K562 (cell line): ENCODE results near the gene WNK1.

Experiments used
- ATF4 ChIP-seq: fragments of 450-650 bp; formaldehyde crosslinking; IDR thresholded peaks from 2 replicates; pipeline ENCODE4 v1.4.0; 2022; ENCODE audit warnings: mild to moderate bottlenecking, moderate library complexity
- CTCF ChIP-seq, 3 experiments: IDR thresholded peaks in 2 of 3; conservative IDR thresholded peaks in 1 of 3; 2 replicates each; pipeline ENCODE4 v1.5.1; 2011 to 2012; ENCODE audit warnings: low read length in 3 of 3, mild to moderate bottlenecking in 3 of 3, control low read depth in 2 of 3, improper control_type of control experiment in 1 of 3, inconsistent platforms in 1 of 3, low read depth in 1 of 3, mixed read lengths in 1 of 3, moderate library complexity in 1 of 3; ENCODE audit not compliant: insufficient read depth in 2 of 3
- JUND ChIP-seq, 2 experiments: IDR thresholded peaks; 2 replicates in 1 of 2; 3 replicates in 1 of 2; pipeline ENCODE4 v1.6.1; 2011; ENCODE audit warnings: borderline replicate concordance in 2 of 2, low read depth in 2 of 2, low read length in 2 of 2, improper control_type of control experiment in 1 of 2, missing biosample characterization in 1 of 2, missing genetic modification characterization in 1 of 2, missing genetic modification reagents in 1 of 2
- PML ChIP-seq: IDR thresholded peaks from 2 replicates; pipeline ENCODE4 v1.6.1; 2012; ENCODE audit warnings: low read length, inconsistent platforms
- RAD51 ChIP-seq: fragments of 450-650 bp; IDR thresholded peaks from 2 replicates; pipeline ENCODE4 v1.7.1; 2016; ENCODE audit warnings: low read depth, mild to moderate bottlenecking, borderline replicate concordance
- TCF7L2 ChIP-seq: fragments of 150-350 bp; IDR thresholded peaks from 2 replicates; pipeline ENCODE4 v1.6.1; 2016; ENCODE audit warnings: low read depth, mild to moderate bottlenecking, low read length, moderate library complexity
- YY1 ChIP-seq, 3 experiments: IDR thresholded peaks; 2 replicates each; pipeline ENCODE4 v1.6.1; 2011; ENCODE audit warnings: low read length in 2 of 3, mild to moderate bottlenecking in 2 of 3, moderate library complexity in 2 of 3, borderline replicate concordance in 1 of 3, control low read depth in 1 of 3, low read depth in 1 of 3; ENCODE audit not compliant: insufficient read depth in 3 of 3, insufficient replicate concordance in 2 of 3, control insufficient read depth in 1 of 3, insufficient read length in 1 of 3; ENCODE audit errors: extremely low read depth in 1 of 3
- TF ChIP-seq, protein P1 (sequence below): conservative IDR thresholded peaks from 2 replicates; pipeline ENCODE4 v1.6.1; 2011; ENCODE audit warnings: low read depth, mild to moderate bottlenecking, low read length; ENCODE audit not compliant: control insufficient read depth
- TF ChIP-seq, protein P2 (sequence below): sonication (generic); formaldehyde crosslinking; IDR thresholded peaks from 2 replicates; pipeline ENCODE4 v1.5.0; 2020; ENCODE audit warnings: missing genetic modification reagents

DNA sequence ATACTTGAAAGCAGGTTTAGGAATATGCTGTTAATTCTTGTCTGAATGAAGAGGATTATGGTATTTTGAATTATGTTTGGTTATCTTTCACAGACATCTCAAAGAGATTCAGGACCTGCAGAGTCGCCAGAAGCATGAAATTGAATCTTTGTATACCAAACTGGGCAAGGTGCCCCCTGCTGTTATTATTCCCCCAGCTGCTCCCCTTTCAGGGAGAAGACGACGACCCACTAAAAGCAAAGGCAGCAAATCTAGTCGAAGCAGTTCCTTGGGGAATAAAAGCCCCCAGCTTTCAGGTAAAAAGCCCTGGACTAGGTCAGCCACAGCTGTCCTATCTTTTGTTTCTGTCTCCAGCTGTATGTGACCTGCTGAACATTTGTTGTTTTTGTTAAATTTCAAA lies 145.0 kb downstream of the WNK1 start:
- TF ChIP-seq, protein P1, sequence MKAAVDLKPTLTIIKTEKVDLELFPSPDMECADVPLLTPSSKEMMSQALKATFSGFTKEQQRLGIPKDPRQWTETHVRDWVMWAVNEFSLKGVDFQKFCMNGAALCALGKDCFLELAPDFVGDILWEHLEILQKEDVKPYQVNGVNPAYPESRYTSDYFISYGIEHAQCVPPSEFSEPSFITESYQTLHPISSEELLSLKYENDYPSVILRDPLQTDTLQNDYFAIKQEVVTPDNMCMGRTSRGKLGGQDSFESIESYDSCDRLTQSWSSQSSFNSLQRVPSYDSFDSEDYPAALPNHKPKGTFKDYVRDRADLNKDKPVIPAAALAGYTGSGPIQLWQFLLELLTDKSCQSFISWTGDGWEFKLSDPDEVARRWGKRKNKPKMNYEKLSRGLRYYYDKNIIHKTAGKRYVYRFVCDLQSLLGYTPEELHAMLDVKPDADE = no peak
- TF ChIP-seq JUND (IDR thresholded peaks at IDR 0.05; ENCODE audit: borderline replicate concordance, low read depth, low read length) (no peak), JUND (tag; IDR thresholded peaks at IDR 0.05; ENCODE audit: borderline replicate concordance, low read depth, low read length) (no peak), YY1 (IDR thresholded peaks at IDR 0.05; ENCODE audit: borderline replicate concordance in 1 of 3, control insufficient read depth in 1 of 3, extremely low read depth in 1 of 3, insufficient read depth in 3 of 3, insufficient read length in 1 of 3, insufficient replicate concordance in 2 of 3, low read depth in 1 of 3, low read length in 2 of 3) (no peak), CTCF (IDR thresholded peaks at IDR 0.05 in 2 of 3, conservative IDR thresholded peaks at IDR 0.05 in 1 of 3; ENCODE audit: insufficient read depth in 2 of 3, low read depth in 1 of 3, low read length in 3 of 3) (no peak), TCF7L2 (no peak), PML (no peak), RAD51 (no peak), ATF4 (CRISPR knock-in tag) (no peak)
- TF ChIP-seq, protein P2, sequence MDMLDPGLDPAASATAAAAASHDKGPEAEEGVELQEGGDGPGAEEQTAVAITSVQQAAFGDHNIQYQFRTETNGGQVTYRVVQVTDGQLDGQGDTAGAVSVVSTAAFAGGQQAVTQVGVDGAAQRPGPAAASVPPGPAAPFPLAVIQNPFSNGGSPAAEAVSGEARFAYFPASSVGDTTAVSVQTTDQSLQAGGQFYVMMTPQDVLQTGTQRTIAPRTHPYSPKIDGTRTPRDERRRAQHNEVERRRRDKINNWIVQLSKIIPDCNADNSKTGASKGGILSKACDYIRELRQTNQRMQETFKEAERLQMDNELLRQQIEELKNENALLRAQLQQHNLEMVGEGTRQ (CRISPR knock-in tag) = no peak
